HepG2 (cell line): ENCODE measurements around the gene SLC16A11. TPM values are rescaled to one million over a fixed set of nuclear protein-coding genes. Genes with fewer than 3 reads are reported as not detected.

Experiments
- ATAC-seq: fragments of 200-7000 bp; cut with Tn5 transposase; 3 replicates; pipeline ENCODE4 v1.9.1; 2020; ENCODE audit warnings: mild to moderate bottlenecking, moderate library complexity
- BruUV-seq: library from RNA; stranded (reverse); fragments of 400-500 nt; replicated peaks from 2 replicates; lab custom pipeline; 2021; lab: Mats Ljungman, UMichigan
- CTCF ChIA-PET: fragments of 300-600 bp; formaldehyde crosslinking; extraction: SDS; loops from one replicate; lab custom pipeline; 2021; ENCODE audit warnings: low total read pairs, inconsistent platforms, low intra/inter-chr PET ratio; lab: Yijun Ruan, JAX
- POLR2A ChIA-PET: fragments of 350-600 bp; sonication (Branson Sonifier 250); formaldehyde crosslinking; loops from one replicate; lab custom pipeline; 2020; ENCODE audit warnings: antibody characterized with exemption, inconsistent platforms; lab: Yijun Ruan, JAX
- DNase-seq: peaks from one replicate; pipeline ENCODE4 v3.0.0-alpha.2; 2015; ENCODE audit warnings: low spot score
- FAIRE-seq: peaks from 3 replicates; lab custom pipeline; 2011; peaks lifted over from hg19 to GRCh38; lab: Jason Lieb, UNC
- H2AFZ ChIP-seq: one replicate; pipeline ENCODE4 v1.6.1; 2011; ENCODE audit warnings: low read length, inconsistent platforms
- H3K27ac ChIP-seq: fragments of 300-600 bp; 3 replicates; pipeline ENCODE4 v1.8.0; 2011; ENCODE audit warnings: mixed run types, mild to moderate bottlenecking, mixed read lengths, low read length, inconsistent platforms; ENCODE audit not compliant: insufficient read depth; ENCODE audit errors: extremely low read length
- H3K27me3 ChIP-seq, 2 experiments: fragments of 200-600 bp in 1 of 2; 2 replicates in 1 of 2; 3 replicates in 1 of 2; pipeline versions ENCODE4 v1.6.0 to v1.8.0; 2011; ENCODE audit warnings: low read length in 2 of 2, mild to moderate bottlenecking in 2 of 2, moderate library complexity in 2 of 2, inconsistent platforms in 1 of 2; ENCODE audit not compliant: insufficient read depth in 2 of 2, control insufficient read depth in 1 of 2
- H3K36me3 ChIP-seq, 2 experiments: fragments of 200-600 bp in 1 of 2; replicated peaks in 1 of 2; 2 replicates in 1 of 2; 3 replicates in 1 of 2; pipeline versions ENCODE4 v1.5.1 to v1.8.0; 2011; ENCODE audit warnings: low read length in 2 of 2, inconsistent platforms in 1 of 2; ENCODE audit not compliant: insufficient read depth in 2 of 2, control insufficient read depth in 1 of 2
- H3K4me1 ChIP-seq: 2 replicates; pipeline ENCODE4 v1.5.1; 2012; ENCODE audit warnings: low read length, inconsistent platforms; ENCODE audit not compliant: insufficient read depth
- H3K4me2 ChIP-seq: 2 replicates; pipeline ENCODE4 v1.6.0; 2011; ENCODE audit warnings: low read depth, low read length, inconsistent platforms
- H3K4me3 ChIP-seq, 3 experiments: fragments of 200-600 bp in 1 of 3; sonication (generic), shearing (Covaris generic) in 1 of 3; replicated peaks in 1 of 3; 2 replicates each; pipeline ENCODE4 v1.5.1; 2011 to 2016; ENCODE audit warnings: low read length in 3 of 3, inconsistent platforms in 2 of 3, low read depth in 2 of 3, mild to moderate bottlenecking in 2 of 3, control low read depth in 1 of 3, mixed read lengths in 1 of 3; ENCODE audit not compliant: insufficient read depth in 1 of 3
- H3K79me2 ChIP-seq: one replicate; pipeline ENCODE4 v1.6.1; 2011; ENCODE audit warnings: low read length, inconsistent platforms; ENCODE audit not compliant: insufficient read depth
- H3K9ac ChIP-seq: 2 replicates; pipeline ENCODE4 v1.6.0; 2011; ENCODE audit warnings: mild to moderate bottlenecking, low read depth, low read length, inconsistent platforms; ENCODE audit not compliant: insufficient read depth
- H3K9me3 ChIP-seq: 2 replicates; pipeline ENCODE4 v1.5.1; 2012; ENCODE audit warnings: mild to moderate bottlenecking, low read length
- H4K20me1 ChIP-seq: 2 replicates; pipeline ENCODE4 v1.6.0; 2011; ENCODE audit warnings: inconsistent platforms, mild to moderate bottlenecking, low read length, moderate library complexity; ENCODE audit not compliant: insufficient read depth
- ISL2 ChIP-seq: sonication (generic); formaldehyde crosslinking; IDR thresholded peaks from 2 replicates; pipeline ENCODE4 v1.5.0; 2020; ENCODE audit warnings: missing genetic modification reagents
- JDP2 ChIP-seq: sonication (generic); formaldehyde crosslinking; IDR thresholded peaks from 2 replicates; pipeline ENCODE4 v1.8.1; 2022; ENCODE audit warnings: missing genetic modification reagents, borderline replicate concordance
- KLF13 ChIP-seq: sonication (generic); formaldehyde crosslinking; IDR thresholded peaks from 2 replicates; pipeline ENCODE4 v1.4.0; 2020; ENCODE audit warnings: mild to moderate bottlenecking, missing genetic modification reagents
- MBD4 ChIP-seq: IDR thresholded peaks from 2 replicates; pipeline ENCODE4 v1.6.1; 2012; ENCODE audit warnings: low read length, inconsistent platforms, borderline replicate concordance
- MIER3 ChIP-seq: IDR thresholded peaks from 2 replicates; pipeline ENCODE4 v1.6.1; 2016; ENCODE audit warnings: missing compliant biosample characterization, borderline replicate concordance
- NFYC ChIP-seq: IDR thresholded peaks from 2 replicates; pipeline ENCODE4 v1.6.1; 2016; ENCODE audit warnings: missing genetic modification reagents, missing compliant biosample characterization
- PATZ1 ChIP-seq: sonication (generic); formaldehyde crosslinking; IDR thresholded peaks from 2 replicates; pipeline ENCODE4 v1.4.0; 2020; ENCODE audit warnings: missing genetic modification reagents
- PHB2 ChIP-seq: fragments of 450-650 bp; IDR thresholded peaks from 2 replicates; pipeline ENCODE4 v1.6.1; 2018; ENCODE audit not compliant: partially characterized antibody
- SALL2 ChIP-seq: sonication (generic); formaldehyde crosslinking; IDR thresholded peaks from 2 replicates; pipeline ENCODE4 v1.8.1; 2023; ENCODE audit warnings: mild to moderate bottlenecking, missing genetic modification reagents, inconsistent platforms
- TAF15 ChIP-seq: fragments of 200-400 bp; formaldehyde crosslinking; IDR thresholded peaks from one replicate; pipeline ENCODE4 v1.6.1; 2018; ENCODE audit warnings: mild to moderate bottlenecking, low read depth, low read length; ENCODE audit not compliant: poor library complexity, severe bottlenecking
- ZBED4 ChIP-seq: sonication (generic); formaldehyde crosslinking; IDR thresholded peaks from 2 replicates; pipeline ENCODE4 v1.4.0; 2020; ENCODE audit warnings: missing genetic modification reagents, borderline replicate concordance
- ZBTB20 ChIP-seq: sonication (generic); formaldehyde crosslinking; IDR thresholded peaks from 2 replicates; pipeline ENCODE4 v1.8.1; 2023; ENCODE audit warnings: missing genetic modification reagents, low read depth, mild to moderate bottlenecking, borderline replicate concordance
- ZNF296 ChIP-seq: sonication (generic); formaldehyde crosslinking; conservative IDR thresholded peaks from 2 replicates; pipeline ENCODE4 v1.5.0; 2020; ENCODE audit warnings: mild to moderate bottlenecking, missing genetic modification reagents
- ZNF737 ChIP-seq: sonication (generic); formaldehyde crosslinking; IDR thresholded peaks from 2 replicates; pipeline ENCODE4 v1.5.0; 2020; ENCODE audit warnings: missing genetic modification reagents, mild to moderate bottlenecking, borderline replicate concordance
- ZSCAN25 ChIP-seq: sonication (generic); formaldehyde crosslinking; IDR thresholded peaks from 2 replicates; pipeline ENCODE4 v1.8.0; 2022; ENCODE audit warnings: mild to moderate bottlenecking, missing genetic modification reagents
- WGBS: methylation state at CpG from one replicate; pipeline ENCODE4 v1.1.6; 2017; ENCODE audit warnings: low lambda C conversion rate; 5-methylcytosine and 5-hydroxymethylcytosine counted together
- in situ Hi-C: cut with HindIII; loops from 2 replicates; pipeline ENCODE4 v1.10.0; 2017; ENCODE audit warnings: low pct_unique_long_range_greater_than_20kb; ENCODE audit not compliant: extremely low pct_ligation_motif_present
- intact Hi-C: fragments of 100-400 bp; cut with micrococcal nuclease; formaldehyde crosslinking; loops from one replicate; pipeline ENCODE4 v1.10.0; 2022; ENCODE audit not compliant: unreplicated experiment
- polyA plus RNA-seq, 8 experiments: library from polyadenylated mRNA; depleted of rRNA in 3 of 8; stranded (reverse) in 7 of 8; unstranded in 1 of 8; fragments of >200 nt; fragmentation: Illumina TruSeq in 4 of 8; extraction: Trizol in 4 of 8; gene quantifications; 2 replicates each; pipeline versions ENCODE4 v1.2.1 to v1.2.3, GENCODE V29; 2011 to 2016; ENCODE audit warnings: low read depth in 4 of 8, missing spikeins in 1 of 8, mixed read lengths in 1 of 8; ENCODE audit not compliant: insufficient read depth in 1 of 8
- total RNA-seq, 5 experiments: library from RNA; depleted of rRNA; stranded (reverse); fragments of >200 nt; fragmentation: Illumina TruSeq; extraction: Trizol; gene quantifications; 2 replicates each; pipeline ENCODE4 v1.2.3, GENCODE V29; 2016; ENCODE audit warnings: low read depth in 1 of 5

SLC16A11 gene
- total and polyA plus RNA-seq, 2 of the 13 experiments (the other 11 are each of a cell fraction or from before 2014, with no cell fraction given): not detected

- TF ChIP-seq ZNF296 (no peak), MBD4 (no peak), SALL2 (no peak), TAF15 (no peak), ZBED4 (CRISPR knock-in tag) (no peak), ISL2 (CRISPR knock-in tag) (no peak)
Measured at GRCh38 chr17:7072406-7072805, 28.5 kb upstream of the SLC16A11 start (continued).

GRCh38 chr17:7070712-7071111 lies 26.8 kb upstream of the SLC16A11 start:
- Histone ChIP-seq H3K36me3 (no peaks in the 10 kb centered on the region), H3K4me2 (no peak overlapping the region), H4K20me1 (no peaks in the 10 kb centered on the region), H3K79me2 (no peaks in the 10 kb centered on the region), H3K9me3 (peaks cover 11% of the 10 kb centered on the region)
- no TSS peak for BruUV-seq
- POLR2A ChIA-PET: no interaction called here
- in situ Hi-C loops (no loop called here), intact Hi-C loops (no loop called here)
- no peak for DNase-seq
- no peak for TF ChIP-seq MIER3 (CRISPR knock-in tag)
- no peak for TF ChIP-seq JDP2 (CRISPR knock-in tag)
- TF ChIP-seq PHB2: no peak
- no peak for TF ChIP-seq KLF13 (CRISPR knock-in tag)
- no peak for TF ChIP-seq ZBTB20 (CRISPR knock-in tag)
- TF ChIP-seq PATZ1 (CRISPR knock-in tag): no peak
- no peak for TF ChIP-seq NFYC (CRISPR knock-in tag)
- TF ChIP-seq ZSCAN25 (CRISPR knock-in tag): no peak
- no peak for TF ChIP-seq ZNF737 (CRISPR knock-in tag)
- TF ChIP-seq, all 625 proteins: peak for 0
- H2AFZ ChIP-seq: no peak overlapping the region
- no peak overlapping the region for H3K27ac ChIP-seq
- no peak for ATAC-seq
- no peak overlapping the region for H3K4me3 ChIP-seq
- no peaks in the 10 kb centered on the region for H3K4me1 ChIP-seq
- no CpG with 5 or more reads among the region's 3 CpGs for WGBS
- no peak for FAIRE-seq
- CTCF ChIA-PET: no interaction called here
- no peak overlapping the region for H3K9ac ChIP-seq
- H3K27me3 ChIP-seq: no peaks in the 10 kb centered on the region; a peak in 2 of 5 replicates
